ENCODE data around the gene OSBPL7. TPM values are rescaled to one million over a fixed set of nuclear protein-coding genes. Genes with fewer than 3 reads are reported as not detected.
A peak's percentile ranks its signal among the peaks of the same experiment; 100 is the strongest.

OSBPL7 gene
- total and polyA plus RNA-seq, 2 of the 13 experiments (the other 11 are each of a cell fraction or from before 2014, with no cell fraction given), result 4.7 to 6.6 TPM

GRCh38 chr17:47841488-47842291, 20.1 kb upstream of the OSBPL7 start (continued):
- no peak for TF ChIP-seq ZNF280D (CRISPR knock-in tag; IDR thresholded peaks at IDR 0.05)
- no peak for TF ChIP-seq ZNF326 (CRISPR knock-in tag; IDR thresholded peaks at IDR 0.05; ENCODE audit: borderline replicate concordance)
- TF ChIP-seq ZNF687 (CRISPR knock-in tag; IDR thresholded peaks at IDR 0.05), result no peak; the same call in 1 of the 2 replicates
- TF ChIP-seq BATF2 (CRISPR knock-in tag; IDR thresholded peaks at IDR 0.05), result no peak
- no peak for TF ChIP-seq ZNF496 (CRISPR knock-in tag; IDR thresholded peaks at IDR 0.05; ENCODE audit: insufficient replicate concordance)
- no peak for TF ChIP-seq FOXO1 (CRISPR knock-in tag; IDR thresholded peaks at IDR 0.05)
- no peak for TF ChIP-seq FOSL1 (CRISPR knock-in tag; IDR thresholded peaks at IDR 0.05; ENCODE audit: borderline replicate concordance)
- TF ChIP-seq ZBTB43 (CRISPR knock-in tag; conservative IDR thresholded peaks at IDR 0.05), result no peak
- 0 out of 2 replicates have a peak, but pooled peaks have one; percentile 12 for TF ChIP-seq ZNF20 (CRISPR knock-in tag; IDR thresholded peaks at IDR 0.05)
- no peak for TF ChIP-seq ATF1 (CRISPR knock-in tag; IDR thresholded peaks at IDR 0.05)
- TF ChIP-seq UBTF (CRISPR knock-in tag; IDR thresholded peaks at IDR 0.05), result no peak
- peak; percentile 9 for TF ChIP-seq PHF5A (CRISPR knock-in tag; IDR thresholded peaks at IDR 0.05; ENCODE audit: low read depth, unreplicated experiment)
- no peak for TF ChIP-seq ZNF44 (CRISPR knock-in tag; IDR thresholded peaks at IDR 0.05)
- TF ChIP-seq ZNF253 (CRISPR knock-in tag; IDR thresholded peaks at IDR 0.05; ENCODE audit: borderline replicate concordance), result peak; percentile 44; the same call in 1 of the 2 replicates
- no peak for TF ChIP-seq BHLHE40 (IDR thresholded peaks at IDR 0.05; ENCODE audit: low read length)
- no peak; the same call in 1 of the 2 replicates for TF ChIP-seq BORCS8-MEF2B (CRISPR knock-in tag; IDR thresholded peaks at IDR 0.05)
- no peak for TF ChIP-seq NFATC3 (CRISPR knock-in tag; IDR thresholded peaks at IDR 0.05)

Measured in HepG2 (cell line).